ENCODE data around the gene CTAG2.

Gene CTAG2

GRCh38 chrX:154661899-154662298 is 8.5 kb upstream of the CTAG2 start:
- in situ Hi-C loops (cut with HindIII; ENCODE audit: low pct_ligation_motif_present, low sequenced_read_pairs), result no loop called here

GRCh38 chrX:154661170-154661569 is 7.8 kb upstream of the CTAG2 start:
- no peak for TF ChIP-seq CTCF (IDR thresholded peaks at IDR 0.05; ENCODE audit: low read depth, low read length, missing control alignments)
- DNase-seq, result no peak
- in situ Hi-C loops (cut with HindIII; ENCODE audit: low pct_ligation_motif_present, low sequenced_read_pairs), result no loop called here

More at GRCh38 chrX:154661899-154662298, 8.5 kb upstream of the CTAG2 start:
- Histone ChIP-seq H3K27ac (no peak overlapping the region), H3K36me3 (replicated peaks) (no peaks in the 10 kb centered on the region), H3K4me3 (ENCODE audit: low read depth, low read length) (no peak overlapping the region), H3K27me3 (replicated peaks) (no peaks in the 10 kb centered on the region)
- no peak for DNase-seq
- no peak for TF ChIP-seq CTCF (IDR thresholded peaks at IDR 0.05; ENCODE audit: low read depth, low read length, missing control alignments)

GRCh38 chrX:154660541-154660940 is 7.2 kb upstream of the CTAG2 start:
- no peak for TF ChIP-seq CTCF (IDR thresholded peaks at IDR 0.05; ENCODE audit: low read depth, low read length, missing control alignments)
- Histone ChIP-seq H3K27ac (no peak overlapping the region), H3K4me3 (ENCODE audit: low read depth, low read length) (no peak overlapping the region), H3K36me3 (replicated peaks) (no peaks in the 10 kb centered on the region), H3K27me3 (replicated peaks) (no peaks in the 10 kb centered on the region)
- in situ Hi-C loops (cut with HindIII; ENCODE audit: low pct_ligation_motif_present, low sequenced_read_pairs), result no loop called here
- DNase-seq, result no peak

More at GRCh38 chrX:154661170-154661569, 7.8 kb upstream of the CTAG2 start:
- Histone ChIP-seq H3K4me3 (ENCODE audit: low read depth, low read length) (no peak overlapping the region), H3K27me3 (replicated peaks) (no peaks in the 10 kb centered on the region), H3K27ac (no peak overlapping the region), H3K36me3 (replicated peaks) (no peaks in the 10 kb centered on the region)

GRCh38 chrX:154658957-154659356 is 5.6 kb upstream of the CTAG2 start:
- Histone ChIP-seq H3K36me3 (replicated peaks) (no peaks in the 10 kb centered on the region), H3K27ac (no peak overlapping the region), H3K4me3 (ENCODE audit: low read depth, low read length) (no peak overlapping the region), H3K27me3 (replicated peaks) (no peaks in the 10 kb centered on the region)
- in situ Hi-C loops (cut with HindIII; ENCODE audit: low pct_ligation_motif_present, low sequenced_read_pairs), result no loop called here
- no peak for DNase-seq
- no peak for TF ChIP-seq CTCF (IDR thresholded peaks at IDR 0.05; ENCODE audit: low read depth, low read length, missing control alignments)

GRCh38 chrX:154658187-154658586 is 4.8 kb upstream of the CTAG2 start:
- TF ChIP-seq CTCF (IDR thresholded peaks at IDR 0.05; ENCODE audit: low read depth, low read length, missing control alignments), result no peak
- no peak for DNase-seq
- in situ Hi-C loops (cut with HindIII; ENCODE audit: low pct_ligation_motif_present, low sequenced_read_pairs), result no loop called here

GRCh38 chrX:154657226-154657805 is 3.9 kb upstream of the CTAG2 start:
- no peak for DNase-seq
- no peak overlapping the region for H3K27ac ChIP-seq
- H3K4me3 ChIP-seq (ENCODE audit: low read depth, low read length), result no peak overlapping the region
- H3K27me3 ChIP-seq (replicated peaks), result no peaks in the 10 kb centered on the region
- no peak for TF ChIP-seq CTCF (IDR thresholded peaks at IDR 0.05; ENCODE audit: low read depth, low read length, missing control alignments)
- in situ Hi-C loops (cut with HindIII; ENCODE audit: low pct_ligation_motif_present, low sequenced_read_pairs), result no loop called here
- no peaks in the 10 kb centered on the region for H3K36me3 ChIP-seq (replicated peaks)

More at GRCh38 chrX:154658187-154658586, 4.8 kb upstream of the CTAG2 start:
- H3K27me3 ChIP-seq (replicated peaks), result no peaks in the 10 kb centered on the region
- no peaks in the 10 kb centered on the region for H3K36me3 ChIP-seq (replicated peaks)
- H3K27ac ChIP-seq, result no peak overlapping the region
- H3K4me3 ChIP-seq (ENCODE audit: low read depth, low read length), result no peak overlapping the region
